ENCODE data around the gene STX12.
A peak's percentile ranks its signal among the peaks of the same experiment; 100 is the strongest.
"Not testable (repeated sequence)": the region's sequence is repeated elsewhere in the genome, so short reads cannot be mapped to it uniquely, and the experiment has no call there.

STX12 gene

GRCh38 chr1:27829339-27829960 is 56.4 kb downstream of the STX12 start:
- not testable (repeated sequence) for DNase-seq (ENCODE audit: low read depth in 4 of 4, low spot score in 1 of 4)

DNA sequence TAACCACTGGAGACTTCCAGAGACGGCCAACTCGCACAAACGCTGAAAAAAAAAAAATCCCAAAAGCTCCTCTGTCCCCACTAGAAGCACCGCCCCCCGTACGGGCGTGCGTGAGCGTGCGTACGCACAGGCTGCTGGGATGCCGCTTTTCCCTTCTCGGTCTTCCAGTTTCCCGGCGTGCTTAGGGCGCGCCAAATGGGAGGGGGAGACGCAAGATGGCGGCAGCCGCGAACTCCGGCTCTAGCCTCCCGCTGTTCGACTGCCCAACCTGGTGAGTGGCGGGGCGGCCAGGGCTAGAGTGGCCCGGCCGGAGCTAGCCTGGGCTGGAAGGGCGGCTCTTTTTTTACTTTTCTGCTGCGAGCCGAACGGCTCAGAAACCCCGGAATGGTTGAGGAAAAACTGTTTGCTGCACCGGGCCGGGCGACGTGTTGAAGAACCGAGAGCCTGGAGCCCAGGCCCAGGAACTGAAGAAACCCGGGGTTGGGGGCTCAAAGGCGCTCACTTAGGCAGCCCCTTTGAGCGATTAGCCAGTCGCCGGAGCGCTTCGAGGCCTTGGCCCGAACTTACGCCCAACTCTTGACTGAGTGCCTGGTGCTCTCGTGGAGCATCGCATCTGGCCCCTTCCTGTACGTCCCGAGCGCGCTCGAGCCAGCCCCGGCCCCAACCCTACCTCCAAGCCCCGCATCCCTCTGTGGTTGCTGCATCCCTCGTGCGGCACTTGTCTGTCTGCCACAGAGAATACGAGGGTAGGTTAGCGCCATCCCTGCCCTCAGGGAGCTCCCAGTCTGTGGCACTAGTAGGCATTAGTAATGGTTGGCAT is 57.8 kb downstream of the STX12 start, which contains the start of gene PPP1R8:
Gene PPP1R8, plus strand, starts transcription at position 162 of the 820 bp plus-strand sequence. Its CDS starts 54 bp downstream, at position 216.
- DNase-seq (ENCODE audit: low read depth in 4 of 4, low spot score in 1 of 4), result peak; percentile 74 to 91 (median 80)

DNA sequence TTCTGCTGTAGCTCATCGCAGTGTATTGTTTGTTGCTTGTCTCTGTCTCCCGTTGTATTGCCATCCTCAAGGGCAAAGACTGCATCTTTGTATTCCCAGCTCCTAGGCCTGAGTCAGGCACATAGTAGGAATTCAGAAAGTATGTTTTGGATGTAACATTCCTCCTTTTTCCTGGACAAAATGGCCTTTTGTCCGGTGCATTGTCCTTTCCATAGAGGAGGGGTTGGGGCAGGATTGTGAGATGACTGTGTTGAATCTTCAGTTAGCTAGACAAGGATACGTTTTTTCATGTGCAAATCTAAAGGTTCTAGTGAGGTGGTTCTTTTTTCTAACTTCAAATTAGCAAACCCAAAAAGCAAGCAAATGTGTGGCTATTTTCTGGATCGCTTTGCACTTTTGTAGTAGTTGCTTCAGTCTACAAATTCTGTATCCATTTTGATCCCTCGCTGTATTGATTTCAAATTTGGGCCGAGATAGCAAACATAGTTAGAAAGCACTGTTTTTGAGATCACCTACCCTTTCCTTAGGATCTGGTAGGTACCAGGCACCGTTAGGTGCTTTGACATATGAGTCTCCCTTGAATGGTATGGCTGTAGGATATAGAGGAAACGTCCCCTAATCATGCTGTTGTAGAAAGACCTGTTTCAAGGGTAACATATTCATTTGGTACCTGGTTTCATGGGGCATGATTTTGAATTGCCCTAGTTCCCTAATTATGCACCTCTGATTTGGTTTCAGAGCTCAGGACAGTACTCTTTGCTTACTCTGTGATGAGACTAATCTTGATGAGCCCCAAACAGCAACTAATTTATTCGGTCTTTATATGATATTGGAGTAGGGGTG is 58.8 kb downstream of the STX12 start:
- DNase-seq (ENCODE audit: low read depth in 4 of 4, low spot score in 1 of 4), result no peak

DNA sequence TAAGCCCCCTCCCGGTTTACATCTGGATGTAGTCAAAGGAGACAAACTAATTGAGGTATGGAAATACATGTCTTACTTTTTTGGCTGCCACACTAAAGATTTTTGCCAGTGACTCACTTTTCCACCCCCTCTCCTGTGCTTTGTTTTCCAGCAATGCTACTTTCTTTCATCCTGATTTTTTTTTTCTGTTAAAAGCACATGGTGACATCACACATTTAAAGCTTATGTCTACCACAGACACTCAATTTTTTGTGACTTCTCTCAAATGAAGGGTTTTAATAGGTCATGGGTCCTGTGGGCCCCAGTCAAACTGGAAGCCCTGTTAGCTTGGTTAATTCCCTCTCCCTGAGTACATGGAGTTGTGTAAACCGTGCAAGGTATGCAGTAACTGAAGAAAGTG is 59.7 kb downstream of the STX12 start:
- DNase-seq (ENCODE audit: low read depth in 4 of 4, low spot score in 1 of 4), result no peak

- DNase-seq (ENCODE audit: low read depth in 4 of 4, low spot score in 1 of 4), result no peak
Observed at GRCh38 chr1:27833470-27833869, 60.5 kb downstream of the STX12 start.

DNA sequence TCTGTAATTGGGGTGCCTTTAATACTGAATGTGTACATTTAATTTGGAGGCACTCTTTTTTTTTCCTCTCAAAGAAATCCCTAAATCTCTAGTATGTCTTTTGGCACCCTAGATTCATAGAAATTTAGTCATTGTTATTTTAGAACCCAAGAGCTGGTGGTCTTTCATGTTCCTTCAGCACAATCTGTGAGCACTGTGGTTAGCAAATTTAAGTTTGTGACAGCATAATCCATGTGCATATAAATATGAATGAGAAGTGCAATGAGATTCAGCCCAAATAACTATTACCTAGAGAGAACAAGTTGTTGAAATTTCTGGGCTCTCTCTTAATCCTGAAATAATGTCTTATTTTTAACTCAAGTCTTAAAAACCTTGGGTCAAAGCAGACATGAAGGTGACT is 62.0 kb downstream of the STX12 start:
- no peak for DNase-seq (ENCODE audit: low read depth in 4 of 4, low spot score in 1 of 4)

DNA sequence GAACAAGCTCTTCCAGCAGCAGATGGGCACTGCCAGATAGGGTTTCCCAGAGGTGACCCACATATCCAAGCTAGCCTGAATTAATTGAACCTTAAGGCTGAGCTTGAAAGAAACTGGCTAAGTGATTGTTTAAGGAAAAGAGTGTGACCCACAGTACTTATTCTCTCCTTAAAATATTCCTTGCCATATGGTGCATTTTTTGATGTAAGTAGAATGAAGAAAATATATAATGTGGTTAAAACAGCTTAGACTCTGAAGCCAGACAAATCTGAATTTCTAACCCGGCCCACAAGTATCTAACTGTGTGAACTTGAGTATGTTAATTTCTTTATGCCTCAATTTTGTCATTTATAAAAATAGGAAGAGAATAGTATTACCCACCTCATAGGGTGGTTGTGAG is 62.5 kb downstream of the STX12 start:
- DNase-seq (ENCODE audit: low read depth in 4 of 4, low spot score in 1 of 4), result no peak

DNA sequence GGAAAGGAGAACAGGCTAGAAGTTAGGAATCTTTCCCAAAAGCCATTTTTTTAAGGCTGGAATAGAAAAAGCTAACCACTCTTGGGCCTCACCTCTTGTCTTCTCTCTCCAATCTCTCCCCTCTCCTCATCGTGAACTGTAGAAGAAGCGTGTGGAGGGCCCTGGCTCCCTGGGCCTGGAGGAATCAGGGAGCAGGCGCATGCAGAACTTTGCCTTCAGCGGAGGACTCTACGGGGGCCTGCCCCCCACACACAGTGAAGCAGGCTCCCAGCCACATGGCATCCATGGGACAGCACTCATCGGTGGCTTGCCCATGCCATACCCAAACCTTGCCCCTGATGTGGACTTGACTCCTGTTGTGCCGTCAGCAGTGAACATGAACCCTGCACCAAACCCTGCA is 76.9 kb downstream of the STX12 start:
- no peak for DNase-seq (ENCODE audit: low read depth in 4 of 4, low spot score in 1 of 4)

DNA sequence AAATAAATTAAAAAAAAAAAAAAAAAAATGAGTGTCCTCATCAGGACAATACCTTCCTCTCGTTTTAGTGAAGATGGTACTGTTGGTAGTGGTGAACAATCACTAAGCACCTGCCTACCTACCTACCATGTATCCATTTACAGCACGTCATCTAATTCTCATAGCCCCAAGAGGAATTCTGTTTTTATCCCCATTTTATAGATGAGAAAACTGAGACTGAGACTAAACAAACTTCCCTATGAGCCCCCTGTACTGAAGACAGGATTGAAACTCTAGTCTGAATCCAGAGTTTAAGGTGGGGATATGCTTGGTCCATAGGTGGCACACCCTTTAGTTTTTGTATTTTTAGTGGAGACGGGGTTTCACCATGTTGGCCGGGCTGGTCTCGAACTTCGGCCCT is 82.1 kb downstream of the STX12 start:
- no peak for DNase-seq (ENCODE audit: low read depth in 4 of 4, low spot score in 1 of 4)

DNA sequence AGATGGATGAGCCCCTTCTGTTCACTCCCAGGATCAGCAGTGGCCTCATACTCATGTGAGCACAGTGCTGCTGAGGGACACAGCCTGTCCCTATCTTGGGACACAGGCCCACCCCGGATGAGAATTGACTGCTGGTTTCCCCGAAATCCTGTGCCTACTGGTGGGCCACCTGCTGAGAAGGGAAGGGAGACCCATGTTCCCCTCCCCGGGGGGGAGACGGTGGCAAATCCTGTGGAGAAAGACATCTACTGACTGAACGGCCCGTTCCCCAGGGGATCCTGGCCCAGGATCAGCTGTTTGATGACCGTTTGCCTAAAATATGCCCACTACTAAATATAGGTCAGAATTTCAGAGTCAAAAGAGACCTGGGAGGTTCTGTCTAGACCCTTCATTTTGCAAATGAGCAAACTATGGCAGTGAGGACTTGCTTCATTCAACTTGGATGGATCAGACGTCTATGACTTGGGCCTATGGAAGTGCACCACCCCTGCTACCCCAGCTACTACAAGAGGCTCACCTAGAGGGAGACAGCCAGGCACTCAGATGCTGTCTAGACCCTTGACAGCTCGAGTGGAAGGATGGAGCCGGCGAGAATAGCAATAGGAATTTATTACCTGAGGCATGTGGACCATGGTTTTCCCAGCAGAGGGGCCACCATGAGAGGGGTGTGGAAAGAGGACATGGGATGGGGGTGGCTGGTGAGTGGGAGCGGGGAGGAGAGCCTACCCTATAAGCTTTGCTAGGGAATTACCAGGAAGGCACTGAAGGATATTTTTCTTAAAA is 83.7 kb downstream of the STX12 start:
- no peak for DNase-seq (ENCODE audit: low read depth in 4 of 4, low spot score in 1 of 4)

- not testable (repeated sequence) for DNase-seq (ENCODE audit: low read depth in 4 of 4, low spot score in 1 of 4)
Observed at GRCh38 chr1:27857552-27857951, 84.5 kb downstream of the STX12 start.

GRCh38 chr1:27858072-27858948 is 85.3 kb downstream of the STX12 start:
- peak; percentile 73 to 78 (median 74) for DNase-seq (ENCODE audit: low read depth in 4 of 4, low spot score in 1 of 4)

- DNase-seq (ENCODE audit: low read depth in 4 of 4, low spot score in 1 of 4), result no peak
Observed at GRCh38 chr1:27858949-27859576, 86.0 kb downstream of the STX12 start.

GRCh38 chr1:27861436-27861835 is 88.4 kb downstream of the STX12 start:
- DNase-seq (ENCODE audit: low read depth in 4 of 4, low spot score in 1 of 4), result no peak

- DNase-seq (ENCODE audit: low read depth in 4 of 4, low spot score in 1 of 4), result no peak
Observed at GRCh38 chr1:27862004-27862403, 89.0 kb downstream of the STX12 start.

GRCh38 chr1:27862671-27863537 is 89.9 kb downstream of the STX12 start:
- DNase-seq (ENCODE audit: low read depth in 4 of 4, low spot score in 1 of 4), result no peak

- DNase-seq (ENCODE audit: low read depth in 4 of 4, low spot score in 1 of 4), result no peak
Observed at GRCh38 chr1:27863538-27863915, 90.5 kb downstream of the STX12 start.

GRCh38 chr1:27864264-27864895 is 91.4 kb downstream of the STX12 start:
- DNase-seq (ENCODE audit: low read depth in 4 of 4, low spot score in 1 of 4), result peak in 2 of 4 experiments; percentile 20 to 37
